Measurements from ENCODE around the gene SLC24A4. TPM values are rescaled to one million over a fixed set of nuclear protein-coding genes. Genes with fewer than 3 reads are reported as not detected.

Gene SLC24A4
- polyA plus RNA-seq, 1 donor (not counting 4 experiments of a cell fraction or from before 2014, with no cell fraction given): 0.10 TPM

- no peak for FAIRE-seq
- no peaks in the 10 kb centered on the region for H3K4me1 ChIP-seq (ENCODE audit: control insufficient read depth, extremely low read depth, insufficient read depth, low read length)
- H3K4me3 ChIP-seq (ENCODE audit: control insufficient read depth in 2 of 3, extremely low read depth in 1 of 3, insufficient read depth in 2 of 3, low read depth in 1 of 3, low read length in 3 of 3): no peak overlapping the region
- no peak overlapping the region for H3K9ac ChIP-seq (ENCODE audit: control insufficient read depth, extremely low read depth, insufficient read depth, low read length)
- H4K20me1 ChIP-seq (ENCODE audit: control insufficient read depth, extremely low read depth, insufficient read depth, low read length): no peaks in the 10 kb centered on the region
- DNase-seq (ENCODE audit: low read depth, low spot score): no peak
- no peak overlapping the region for H3K4me2 ChIP-seq (ENCODE audit: control insufficient read depth, extremely low read depth, insufficient read depth, low read depth, low read length)
- H2AFZ ChIP-seq (ENCODE audit: control insufficient read depth, low read length): no peak overlapping the region
- no peaks in the 10 kb centered on the region for H3K9me3 ChIP-seq (ENCODE audit: control insufficient read depth, low read depth, low read length)
- no peaks in the 10 kb centered on the region for H3K36me3 ChIP-seq (ENCODE audit: control insufficient read depth in 2 of 2, extremely low read depth in 1 of 2, insufficient read depth in 2 of 2, low read length in 2 of 2)
- H3K9me1 ChIP-seq (ENCODE audit: control insufficient read depth, extremely low read depth, insufficient read depth, low read length): no peaks in the 10 kb centered on the region
- H3K27me3 ChIP-seq (ENCODE audit: control insufficient read depth, extremely low read depth, insufficient read depth, low read length): peaks cover 7% of the 10 kb centered on the region
- H3K27ac ChIP-seq (ENCODE audit: control insufficient read depth, insufficient read depth, low read length): no peak overlapping the region
- H3K79me2 ChIP-seq (ENCODE audit: control insufficient read depth, insufficient read depth, low read length): no peaks in the 10 kb centered on the region
- dilution Hi-C loops (cut with MboI; ENCODE audit: extremely low pct_ligation_motif_present, low sequenced_read_pairs): no loop called here
- TF ChIP-seq EZH2 (IDR thresholded peaks at IDR 0.05; ENCODE audit: low read length): no peak
- TF ChIP-seq, protein P1, sequence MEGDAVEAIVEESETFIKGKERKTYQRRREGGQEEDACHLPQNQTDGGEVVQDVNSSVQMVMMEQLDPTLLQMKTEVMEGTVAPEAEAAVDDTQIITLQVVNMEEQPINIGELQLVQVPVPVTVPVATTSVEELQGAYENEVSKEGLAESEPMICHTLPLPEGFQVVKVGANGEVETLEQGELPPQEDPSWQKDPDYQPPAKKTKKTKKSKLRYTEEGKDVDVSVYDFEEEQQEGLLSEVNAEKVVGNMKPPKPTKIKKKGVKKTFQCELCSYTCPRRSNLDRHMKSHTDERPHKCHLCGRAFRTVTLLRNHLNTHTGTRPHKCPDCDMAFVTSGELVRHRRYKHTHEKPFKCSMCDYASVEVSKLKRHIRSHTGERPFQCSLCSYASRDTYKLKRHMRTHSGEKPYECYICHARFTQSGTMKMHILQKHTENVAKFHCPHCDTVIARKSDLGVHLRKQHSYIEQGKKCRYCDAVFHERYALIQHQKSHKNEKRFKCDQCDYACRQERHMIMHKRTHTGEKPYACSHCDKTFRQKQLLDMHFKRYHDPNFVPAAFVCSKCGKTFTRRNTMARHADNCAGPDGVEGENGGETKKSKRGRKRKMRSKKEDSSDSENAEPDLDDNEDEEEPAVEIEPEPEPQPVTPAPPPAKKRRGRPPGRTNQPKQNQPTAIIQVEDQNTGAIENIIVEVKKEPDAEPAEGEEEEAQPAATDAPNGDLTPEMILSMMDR (optimal IDR thresholded peaks at IDR 0.05 in 1 of 3, IDR thresholded peaks at IDR 0.05 in 1 of 3, conservative IDR thresholded peaks at IDR 0.05 in 1 of 3; ENCODE audit: extremely low read depth in 1 of 3, insufficient read depth in 2 of 3, low read length in 3 of 3): no peak
These were observed 164.7 kb downstream of the SLC24A4 start for GRCh38 chr14:92487513-92488133.

DNA sequence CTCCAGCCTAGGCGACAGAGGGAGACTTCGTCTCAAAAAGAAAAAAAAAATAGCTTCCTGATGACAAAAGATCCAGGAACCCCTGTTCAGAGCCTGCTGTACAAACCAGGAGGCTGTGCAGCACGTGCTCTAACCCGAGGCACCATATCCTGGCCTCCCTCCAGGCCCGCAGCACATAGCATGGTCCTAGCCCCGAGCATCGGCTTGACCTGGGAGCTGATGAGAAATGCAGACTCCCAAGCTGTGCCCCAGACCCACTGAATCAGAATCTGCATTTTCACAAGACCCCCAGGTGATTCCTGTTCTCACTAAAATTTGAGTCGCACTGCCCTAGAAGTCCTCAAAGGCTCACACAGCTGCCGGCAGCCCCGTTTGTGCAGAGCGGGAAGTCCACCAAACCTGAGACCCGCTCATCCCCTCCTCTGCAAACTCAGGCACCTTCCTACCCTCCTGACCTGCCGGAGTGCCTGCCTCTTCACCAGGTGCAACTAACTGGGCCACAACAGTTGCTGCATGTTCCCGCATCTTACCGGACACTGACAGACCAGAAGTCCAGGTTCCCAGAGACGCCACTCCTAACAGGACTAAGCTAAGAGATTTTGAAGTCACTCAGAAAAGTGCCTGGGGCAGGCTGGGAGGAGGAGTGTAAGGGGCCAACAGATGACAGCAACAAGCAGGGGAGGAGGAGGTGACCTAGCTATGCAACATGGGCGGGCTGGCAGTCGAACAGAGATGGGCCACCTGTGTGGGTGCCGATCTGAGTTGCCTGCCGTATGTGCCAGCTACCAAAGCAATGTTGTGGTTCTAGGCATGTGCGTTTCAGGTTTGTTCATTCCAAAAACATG lies 166.7 kb downstream of the SLC24A4 start:
- H3K27ac ChIP-seq (ENCODE audit: control insufficient read depth, insufficient read depth, low read length): no peak overlapping the region
- no peak overlapping the region for H2AFZ ChIP-seq (ENCODE audit: control insufficient read depth, low read length)

More for the DNA sequence above, 166.7 kb downstream of the SLC24A4 start:
- DNase-seq (ENCODE audit: low read depth, low spot score) (no peak), FAIRE-seq (no peak)
- Histone ChIP-seq H3K9me3 (ENCODE audit: control insufficient read depth, low read depth, low read length) (no peaks in the 10 kb centered on the region), H3K9ac (ENCODE audit: control insufficient read depth, extremely low read depth, insufficient read depth, low read length) (no peak overlapping the region), H3K4me1 (ENCODE audit: control insufficient read depth, extremely low read depth, insufficient read depth, low read length) (no peaks in the 10 kb centered on the region), H3K79me2 (ENCODE audit: control insufficient read depth, insufficient read depth, low read length) (no peaks in the 10 kb centered on the region), H3K36me3 (ENCODE audit: control insufficient read depth in 2 of 2, extremely low read depth in 1 of 2, insufficient read depth in 2 of 2, low read length in 2 of 2) (no peaks in the 10 kb centered on the region), H3K4me2 (ENCODE audit: control insufficient read depth, extremely low read depth, insufficient read depth, low read depth, low read length) (no peak overlapping the region), H3K4me3 (ENCODE audit: control insufficient read depth in 2 of 3, extremely low read depth in 1 of 3, insufficient read depth in 2 of 3, low read depth in 1 of 3, low read length in 3 of 3) (no peak overlapping the region), H3K9me1 (ENCODE audit: control insufficient read depth, extremely low read depth, insufficient read depth, low read length) (no peaks in the 10 kb centered on the region), H4K20me1 (ENCODE audit: control insufficient read depth, extremely low read depth, insufficient read depth, low read length) (no peaks in the 10 kb centered on the region), H3K27me3 (ENCODE audit: control insufficient read depth, extremely low read depth, insufficient read depth, low read length) (no peaks in the 10 kb centered on the region)
- dilution Hi-C loops (cut with MboI; ENCODE audit: extremely low pct_ligation_motif_present, low sequenced_read_pairs): no loop called here
- TF ChIP-seq, protein P1 (optimal IDR thresholded peaks at IDR 0.05 in 1 of 3, IDR thresholded peaks at IDR 0.05 in 1 of 3, conservative IDR thresholded peaks at IDR 0.05 in 1 of 3; ENCODE audit: extremely low read depth in 1 of 3, insufficient read depth in 2 of 3, low read length in 3 of 3): no peak
- no peak for TF ChIP-seq EZH2 (IDR thresholded peaks at IDR 0.05; ENCODE audit: low read length)
